OCI-M1 (cell line): ENCODE results near the gene ATP8A2.

Experiments used
- DNase-seq: peaks from one replicate; lab custom pipeline; 2025; lab: John Stamatoyannopoulos, UW

ATP8A2 gene

DNA sequence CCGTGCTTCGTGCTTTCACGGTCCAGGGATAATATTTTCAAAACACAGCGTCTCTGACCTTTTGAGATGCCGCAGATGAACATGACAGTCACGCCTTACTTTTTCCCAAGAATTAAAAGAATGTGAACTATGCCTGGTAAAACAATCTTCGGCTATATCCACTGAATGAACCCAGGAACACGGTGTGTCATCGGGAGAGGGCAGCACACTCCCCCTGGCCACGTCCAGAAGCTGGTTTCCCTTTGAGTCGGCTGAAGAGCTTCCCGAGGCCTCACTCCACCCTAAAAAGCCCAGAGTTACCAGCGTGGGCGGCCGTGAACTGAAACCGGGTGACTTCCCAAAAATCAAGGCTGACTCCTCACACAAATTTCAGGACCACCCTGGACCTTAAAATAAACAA is 702.9 kb downstream of the ATP8A2 start:
- DNase-seq: no peak
